ENCODE data around the gene TNPO3. TPM values are rescaled to one million over a fixed set of nuclear protein-coding genes. Genes with fewer than 3 reads are reported as not detected.
"Not testable (repeated sequence)": the region's sequence is repeated elsewhere in the genome, so short reads cannot be mapped to it uniquely, and the experiment has no call there.

The TNPO3 gene
- total RNA-seq, 4 donors from 2014 or later: 29.9 to 41.6 (median 37.8) TPM

DNA sequence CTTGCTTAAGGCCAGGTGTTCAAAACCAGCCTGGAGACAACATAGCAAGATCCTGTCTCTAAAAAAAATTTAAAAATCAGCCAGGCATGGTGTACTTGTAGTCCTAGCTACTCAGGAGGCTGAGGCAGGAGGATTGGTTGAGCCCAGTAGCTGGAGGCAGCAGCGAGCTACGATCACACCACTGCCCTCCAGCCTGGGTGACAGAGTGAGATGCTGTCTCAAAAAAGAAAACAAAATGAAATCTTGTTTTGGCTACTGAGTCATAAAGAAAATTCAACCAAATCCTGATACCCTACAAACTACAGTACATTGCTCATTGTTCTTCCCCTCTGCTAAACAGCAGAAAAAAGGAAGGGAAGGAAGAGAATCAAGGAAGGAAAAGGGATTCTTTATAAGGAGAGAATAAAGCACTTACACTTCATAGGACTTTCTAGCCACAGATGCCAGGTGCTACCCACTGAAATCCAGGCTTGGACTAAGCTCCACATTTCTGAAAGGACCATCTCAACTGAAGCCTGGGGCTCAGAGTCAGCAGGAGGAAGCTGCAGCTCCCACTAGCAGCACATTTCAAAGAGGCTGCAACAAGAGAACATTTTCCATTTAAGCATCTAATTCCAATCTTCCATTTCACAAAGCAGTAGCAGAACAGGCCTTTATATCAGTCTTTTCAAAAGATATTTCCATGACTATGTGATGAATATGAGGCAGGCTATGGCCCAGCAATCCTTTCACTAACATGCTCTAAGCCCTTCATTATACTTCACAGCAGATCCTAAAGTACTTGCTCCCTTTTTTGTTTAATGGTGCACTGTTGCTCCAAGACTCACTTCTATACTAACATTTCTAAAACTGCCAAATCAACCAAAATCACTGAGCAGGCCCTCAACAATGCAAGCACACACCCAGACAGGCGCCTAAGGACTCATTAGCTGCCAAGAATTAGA lies 13.5 kb downstream of the TNPO3 start:
- intact Hi-C loops (cut with DNase I; ENCODE audit: low total_unique reads): no loop called here
- H3K4me3 ChIP-seq: no peak overlapping the region
- peaks cover 0 to 17% (median 4%) of the 10 kb centered on the region in 4 donors for H3K36me3 ChIP-seq
- H3K4me1 ChIP-seq: peaks cover 0 to 35% (median 0%) of the 10 kb centered on the region in 4 donors
- 77 to 86% methylated on average over 2 to 3 of the region's 3 CpGs for WGBS, 2 donors (ENCODE audit: low coverage in 1 of 2)
- H3K9me3 ChIP-seq: no peaks in the 10 kb centered on the region
- DNase-seq: no peak
- no peak for TF ChIP-seq POLR2AphosphoS5 (IDR thresholded peaks at IDR 0.05)
- TF ChIP-seq, protein P1, sequence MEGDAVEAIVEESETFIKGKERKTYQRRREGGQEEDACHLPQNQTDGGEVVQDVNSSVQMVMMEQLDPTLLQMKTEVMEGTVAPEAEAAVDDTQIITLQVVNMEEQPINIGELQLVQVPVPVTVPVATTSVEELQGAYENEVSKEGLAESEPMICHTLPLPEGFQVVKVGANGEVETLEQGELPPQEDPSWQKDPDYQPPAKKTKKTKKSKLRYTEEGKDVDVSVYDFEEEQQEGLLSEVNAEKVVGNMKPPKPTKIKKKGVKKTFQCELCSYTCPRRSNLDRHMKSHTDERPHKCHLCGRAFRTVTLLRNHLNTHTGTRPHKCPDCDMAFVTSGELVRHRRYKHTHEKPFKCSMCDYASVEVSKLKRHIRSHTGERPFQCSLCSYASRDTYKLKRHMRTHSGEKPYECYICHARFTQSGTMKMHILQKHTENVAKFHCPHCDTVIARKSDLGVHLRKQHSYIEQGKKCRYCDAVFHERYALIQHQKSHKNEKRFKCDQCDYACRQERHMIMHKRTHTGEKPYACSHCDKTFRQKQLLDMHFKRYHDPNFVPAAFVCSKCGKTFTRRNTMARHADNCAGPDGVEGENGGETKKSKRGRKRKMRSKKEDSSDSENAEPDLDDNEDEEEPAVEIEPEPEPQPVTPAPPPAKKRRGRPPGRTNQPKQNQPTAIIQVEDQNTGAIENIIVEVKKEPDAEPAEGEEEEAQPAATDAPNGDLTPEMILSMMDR (IDR thresholded peaks at IDR 0.05): no peak
- no peak overlapping the region for H3K27ac ChIP-seq
- no peaks in the 10 kb centered on the region for H3K27me3 ChIP-seq
- in situ Hi-C loops (cut with MboI; ENCODE audit: low pct_ligation_motif_present in 1 of 4, low pct_unique_long_range_greater_than_20kb in 1 of 4, low sequenced_read_pairs in 3 of 4): no loop called here

DNA sequence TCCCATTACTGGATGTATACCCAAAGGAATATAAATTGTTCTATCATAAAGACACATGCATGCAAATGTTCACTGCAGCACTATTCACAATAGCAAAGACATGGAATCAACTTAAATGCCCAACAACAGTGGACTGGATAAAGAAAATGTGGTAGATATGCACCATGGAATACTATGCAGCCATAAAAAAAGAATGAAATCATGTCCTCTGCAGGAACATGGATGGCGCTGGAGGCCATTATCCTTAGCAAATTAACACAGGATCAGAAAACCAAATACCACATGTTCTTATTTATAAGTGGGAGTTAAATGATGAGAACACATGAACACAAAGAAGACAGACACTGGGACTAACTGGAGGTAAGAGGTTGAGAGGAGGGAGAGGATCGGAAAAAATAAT lies 16.4 kb downstream of the TNPO3 start:
- in situ Hi-C loops (cut with MboI; ENCODE audit: low pct_ligation_motif_present in 1 of 4, low pct_unique_long_range_greater_than_20kb in 1 of 4, low sequenced_read_pairs in 3 of 4); H3K27me3 ChIP-seq; DNase-seq; H3K9me3 ChIP-seq; intact Hi-C loops (cut with DNase I; ENCODE audit: low total_unique reads); H3K4me3 ChIP-seq; H3K27ac ChIP-seq: not testable (repeated sequence)
- WGBS, 2 donors (ENCODE audit: low coverage in 1 of 2): 97 to 100% methylated on average over 2 of the region's 2 CpGs
- Histone ChIP-seq H3K4me1 (peaks cover 0 to 12% (median 0%) of the 10 kb centered on the region in 4 donors), H3K36me3 (peaks cover 0 to 22% (median 6%) of the 10 kb centered on the region in 4 donors)

DNA sequence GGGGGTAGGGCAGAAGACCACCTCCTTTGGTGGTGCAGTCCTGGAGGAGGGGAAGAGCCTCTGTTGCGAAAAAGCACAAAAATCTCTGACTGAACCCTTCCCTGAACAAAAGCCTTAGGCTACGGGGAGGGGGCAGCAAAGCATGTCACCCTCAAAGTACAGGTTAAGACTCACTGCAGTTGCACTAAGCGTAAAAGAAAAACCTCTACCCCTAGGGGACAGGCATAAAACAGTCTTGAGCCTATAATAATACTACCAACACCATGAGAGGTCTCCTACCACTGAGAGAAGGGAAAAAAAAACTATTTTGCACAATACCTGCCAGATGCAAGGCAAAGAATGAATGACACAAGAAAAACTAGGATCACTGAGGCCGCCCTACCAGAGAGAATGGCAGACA lies 17.3 kb downstream of the TNPO3 start:
- intact Hi-C loops (cut with DNase I; ENCODE audit: low total_unique reads) (no loop called here), in situ Hi-C loops (cut with MboI; ENCODE audit: low pct_ligation_motif_present in 1 of 4, low pct_unique_long_range_greater_than_20kb in 1 of 4, low sequenced_read_pairs in 3 of 4) (no loop called here)

DNA sequence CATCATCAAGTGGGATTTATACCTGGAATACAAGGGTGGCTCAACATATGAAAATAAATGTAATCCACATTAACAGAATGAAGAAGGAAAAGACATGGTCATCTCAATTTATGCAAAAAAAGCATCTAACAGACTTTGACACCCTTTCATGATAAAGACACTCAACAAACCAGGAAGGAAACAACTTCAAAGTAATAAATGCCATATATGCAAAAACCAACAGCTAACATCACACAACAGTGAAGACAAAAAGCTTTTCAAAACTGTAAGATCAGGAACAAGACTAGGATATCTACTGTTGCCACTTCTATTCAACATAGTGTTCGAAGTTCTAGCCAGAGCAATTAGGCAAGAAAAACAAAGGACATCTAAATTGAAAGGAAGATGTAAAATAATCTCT lies 22.9 kb downstream of the TNPO3 start:
- H3K9me3 ChIP-seq: no peaks in the 10 kb centered on the region
- H3K4me1 ChIP-seq: no peaks in the 10 kb centered on the region
- H3K36me3 ChIP-seq: peaks cover 0 to 5% (median 2%) of the 10 kb centered on the region in 4 donors
- H3K4me3 ChIP-seq: no peak overlapping the region
- no peaks in the 10 kb centered on the region for H3K27me3 ChIP-seq
- DNase-seq: no peak
- no peak overlapping the region for H3K27ac ChIP-seq
- in situ Hi-C loops (cut with MboI; ENCODE audit: low pct_ligation_motif_present in 1 of 4, low pct_unique_long_range_greater_than_20kb in 1 of 4, low sequenced_read_pairs in 3 of 4) (no loop called here), intact Hi-C loops (cut with DNase I; ENCODE audit: low total_unique reads) (no loop called here)
- WGBS, 2 donors (ENCODE audit: low coverage in 1 of 2): 78 to 97% methylated on average over 1 of the region's 1 CpG
- TF ChIP-seq POLR2A (IDR thresholded peaks at IDR 0.05) (no peak), POLR2AphosphoS5 (IDR thresholded peaks at IDR 0.05) (no peak), EP300 (IDR thresholded peaks at IDR 0.05; ENCODE audit: low read depth) (no peak)
- TF ChIP-seq, protein P1 (IDR thresholded peaks at IDR 0.05): no peak

More for the DNA sequence above, 17.3 kb downstream of the TNPO3 start:
- no peaks in the 10 kb centered on the region for H3K27me3 ChIP-seq
- no peaks in the 10 kb centered on the region for H3K9me3 ChIP-seq
- H3K27ac ChIP-seq: no peak overlapping the region
- TF ChIP-seq POLR2A (IDR thresholded peaks at IDR 0.05) (no peak), POLR2AphosphoS5 (IDR thresholded peaks at IDR 0.05) (no peak), EP300 (IDR thresholded peaks at IDR 0.05; ENCODE audit: low read depth) (no peak)
- TF ChIP-seq, protein P1 (IDR thresholded peaks at IDR 0.05): no peak
- no peak overlapping the region for H3K4me3 ChIP-seq
- peaks cover 0 to 12% (median 0%) of the 10 kb centered on the region in 4 donors for H3K4me1 ChIP-seq
- 94 to 96% methylated on average over 4 of the region's 4 CpGs for WGBS, 2 donors (ENCODE audit: low coverage in 1 of 2)
- H3K36me3 ChIP-seq: peaks cover 0 to 22% (median 6%) of the 10 kb centered on the region in 4 donors
- DNase-seq: no peak
